Measurements from ENCODE around the gene ECM1. TPM values are rescaled to one million over a fixed set of nuclear protein-coding genes. Genes with fewer than 3 reads are reported as not detected.

ECM1 gene
- total and polyA plus RNA-seq, 2 donors (not counting 3 experiments of a cell fraction or from before 2014, with no cell fraction given) = 7.2 to 16.6 TPM

DNA sequence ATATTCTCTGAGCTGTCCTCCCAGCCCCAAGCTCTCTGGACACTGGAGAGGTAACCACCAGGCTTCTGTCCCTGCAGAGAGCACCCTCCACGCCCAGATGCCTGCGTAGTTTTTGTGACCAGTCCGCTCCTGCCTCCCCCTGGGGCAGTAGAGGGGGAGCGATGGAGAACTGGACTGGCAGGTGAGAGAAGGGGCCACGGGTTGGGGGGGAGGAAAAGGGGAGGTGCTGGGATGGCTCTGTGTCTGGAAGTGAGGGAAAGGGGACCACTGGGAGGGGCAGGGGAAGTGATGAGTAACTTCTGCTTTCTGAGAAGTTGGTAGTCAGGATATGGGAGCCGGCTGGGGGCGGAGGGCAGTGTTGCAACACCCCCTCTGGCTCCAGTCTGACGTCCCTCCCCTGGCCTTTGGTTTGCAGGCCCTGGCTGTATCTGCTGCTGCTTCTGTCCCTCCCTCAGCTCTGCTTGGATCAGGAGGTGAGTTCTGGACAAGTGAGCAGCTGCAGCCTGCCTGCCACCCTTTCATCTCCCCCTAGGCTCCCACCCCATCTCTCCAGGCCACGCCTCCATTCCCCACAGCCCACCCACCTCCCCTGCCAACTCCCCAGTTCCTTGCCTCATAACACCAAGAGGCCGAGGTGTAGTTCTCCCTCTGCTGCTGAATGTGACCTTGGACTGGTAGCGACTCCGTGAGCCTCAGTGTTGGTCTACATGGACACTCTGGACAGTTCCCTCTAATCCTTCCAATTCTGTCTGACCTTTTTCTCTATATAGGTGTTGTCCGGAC is 44.4 kb downstream of the ECM1 start:
- ChIA-PET POLR2A (interaction anchor here (1.3 kb wide), 1 partner anchor 27 kb away, joined by 5 read pairs; the partner anchor contains the start of gene MCL1), CTCF (interaction anchor here (1.5 to 2.1 kb wide), 2 partner anchors 8 to 296 kb away, joined by 3 to 17 read pairs; no protein-coding TSS in a partner anchor)
- Histone ChIP-seq H3K9me3 (replicated peaks; ENCODE audit: control insufficient read depth, insufficient read depth, low read length) (no peaks in the 10 kb centered on the region), H3K79me2 (ENCODE audit: control insufficient read depth, insufficient read depth, low read length) (no peaks in the 10 kb centered on the region), H3K4me2 (ENCODE audit: insufficient read depth, low read length) (no peak overlapping the region), H3K4me1 (ENCODE audit: control insufficient read depth, extremely low read depth, insufficient read depth, low read length) (peaks cover 22% of the 10 kb centered on the region), H3K27me3 (ENCODE audit: control insufficient read depth in 2 of 2, insufficient read depth in 2 of 2, low read length in 2 of 2) (no peaks in the 10 kb centered on the region), H3K36me3 (ENCODE audit: control insufficient read depth in 2 of 2, extremely low read depth in 1 of 2, insufficient read depth in 2 of 2, low read length in 2 of 2) (peaks cover 0 to 4% of the 10 kb centered on the region in 2 experiments), H4K20me1 (replicated peaks; ENCODE audit: control insufficient read depth, extremely low read depth, insufficient read depth, low read length) (no peaks in the 10 kb centered on the region), H3K9me1 (replicated peaks; ENCODE audit: control insufficient read depth, extremely low read depth, insufficient read depth, low read length) (no peaks in the 10 kb centered on the region), H3K9ac (replicated peaks; ENCODE audit: extremely low read depth, insufficient read depth, low read length) (no peak overlapping the region), H2AFZ (ENCODE audit: low read depth, low read length) (no peak overlapping the region), H3K27ac (ENCODE audit: insufficient read depth, low read depth, low read length) (no peak overlapping the region), H3K4me3 (replicated peaks in 1 of 3; ENCODE audit: insufficient read depth in 1 of 3, low read depth in 1 of 3, low read length in 3 of 3) (no peak overlapping the region)
- TF ChIP-seq GATA2 (IDR thresholded peaks at IDR 0.05; ENCODE audit: insufficient read depth, insufficient read length, low read depth, low read length) (no peak), POLR2A (IDR thresholded peaks at IDR 0.05; ENCODE audit: low read depth, low read length) (peak; percentile 53), POLR2AphosphoS5 (IDR thresholded peaks at IDR 0.05; ENCODE audit: insufficient read depth, low read depth, low read length) (peak; percentile 61), EZH2 (IDR thresholded peaks at IDR 0.05; ENCODE audit: borderline replicate concordance, low read depth, low read length, severe bottlenecking) (no peak), MYC (IDR thresholded peaks at IDR 0.05; ENCODE audit: low read depth, low read length) (no peak), JUN (IDR thresholded peaks at IDR 0.05; ENCODE audit: borderline replicate concordance, insufficient read depth, insufficient read length, low read depth) (no peak), FOS (IDR thresholded peaks at IDR 0.05; ENCODE audit: borderline replicate concordance, insufficient read depth, low read length) (peak; percentile 36)
- TF ChIP-seq, protein P1, sequence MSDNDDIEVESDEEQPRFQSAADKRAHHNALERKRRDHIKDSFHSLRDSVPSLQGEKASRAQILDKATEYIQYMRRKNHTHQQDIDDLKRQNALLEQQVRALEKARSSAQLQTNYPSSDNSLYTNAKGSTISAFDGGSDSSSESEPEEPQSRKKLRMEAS (IDR thresholded peaks at IDR 0.05; ENCODE audit: insufficient read depth, insufficient read length) = no peak
- TF ChIP-seq, protein P2, sequence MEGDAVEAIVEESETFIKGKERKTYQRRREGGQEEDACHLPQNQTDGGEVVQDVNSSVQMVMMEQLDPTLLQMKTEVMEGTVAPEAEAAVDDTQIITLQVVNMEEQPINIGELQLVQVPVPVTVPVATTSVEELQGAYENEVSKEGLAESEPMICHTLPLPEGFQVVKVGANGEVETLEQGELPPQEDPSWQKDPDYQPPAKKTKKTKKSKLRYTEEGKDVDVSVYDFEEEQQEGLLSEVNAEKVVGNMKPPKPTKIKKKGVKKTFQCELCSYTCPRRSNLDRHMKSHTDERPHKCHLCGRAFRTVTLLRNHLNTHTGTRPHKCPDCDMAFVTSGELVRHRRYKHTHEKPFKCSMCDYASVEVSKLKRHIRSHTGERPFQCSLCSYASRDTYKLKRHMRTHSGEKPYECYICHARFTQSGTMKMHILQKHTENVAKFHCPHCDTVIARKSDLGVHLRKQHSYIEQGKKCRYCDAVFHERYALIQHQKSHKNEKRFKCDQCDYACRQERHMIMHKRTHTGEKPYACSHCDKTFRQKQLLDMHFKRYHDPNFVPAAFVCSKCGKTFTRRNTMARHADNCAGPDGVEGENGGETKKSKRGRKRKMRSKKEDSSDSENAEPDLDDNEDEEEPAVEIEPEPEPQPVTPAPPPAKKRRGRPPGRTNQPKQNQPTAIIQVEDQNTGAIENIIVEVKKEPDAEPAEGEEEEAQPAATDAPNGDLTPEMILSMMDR (IDR thresholded peaks at IDR 0.05; ENCODE audit: extremely low read depth in 1 of 2, insufficient read depth in 1 of 2, low read depth in 1 of 2, low read length in 2 of 2) = no peak
- dilution Hi-C loops (cut with MboI; ENCODE audit: extremely low pct_ligation_motif_present, low sequenced_read_pairs) = no loop called here
- peak; percentile 67 for DNase-seq (ENCODE audit: low read depth, low spot score)
- peak; percentile 79 for FAIRE-seq
- intact Hi-C loops (cut with micrococcal nuclease) = no loop called here
- BruUV-seq (replicated peaks) = no TSS peak
